Right lobe of liver (tissue), 6 donors: Measurements from ENCODE around the gene NCMAP. TPM values are rescaled to one million over a fixed set of nuclear protein-coding genes. Genes with fewer than 3 reads are reported as not detected.

Source experiments
- ATAC-seq, 4 donors: fragments of 200-7000 bp; cut with Tn5 transposase; one replicate each; pipeline ENCODE4 v1.9.1; 2020; ENCODE audit warnings: mild to moderate bottlenecking in 4 of 4, moderate library complexity in 4 of 4
- DNase-seq, 3 donors: peaks; one replicate each; pipeline ENCODE4 v3.0.0-alpha.2; 2020
- H3K27ac ChIP-seq, 3 donors: fragments of 200-600 bp; one replicate each; pipeline ENCODE4 v1.8.0; 2022
- H3K27me3 ChIP-seq, 2 donors: fragments of 200-600 bp; one replicate each; pipeline ENCODE4 v1.8.0; 2022
- H3K36me3 ChIP-seq, 4 donors: fragments of 200-600 bp; sonication (generic) in 1 of 4; one replicate each; pipeline versions ENCODE4 v1.5.1 to v1.8.0; 2017 to 2022; ENCODE audit warnings: control low read depth in 1 of 4
- H3K4me1 ChIP-seq, 4 donors: fragments of 200-600 bp; sonication (generic) in 1 of 4; one replicate each; pipeline versions ENCODE4 v1.5.1 to v1.8.0; 2017 to 2022; ENCODE audit warnings: control low read depth in 1 of 4
- H3K4me3 ChIP-seq, 3 donors: fragments of 200-600 bp; one replicate each; pipeline ENCODE4 v1.8.0; 2022
- H3K9me3 ChIP-seq, 4 donors: fragments of 200-600 bp; sonication (generic) in 1 of 4; one replicate each; pipeline versions ENCODE4 v1.5.1 to v1.8.0; 2017 to 2022; ENCODE audit warnings: control low read depth in 1 of 4
- POLR2A ChIP-seq: fragments of 450-650 bp; IDR thresholded peaks from one replicate; pipeline ENCODE4 v1.6.1; 2017; ENCODE audit warnings: antibody characterized with exemption, mild to moderate bottlenecking
- WGBS: methylation state at CpG from one replicate; pipeline ENCODE4 v1.1.6; 2018; ENCODE audit warnings: low coverage, low lambda C conversion rate; ENCODE audit not compliant: insufficient coverage; ENCODE audit errors: missing lambda C conversion rate; 5-methylcytosine and 5-hydroxymethylcytosine counted together
- intact Hi-C, 2 donors: fragments of 100-400 bp; cut with DNase I; formaldehyde crosslinking; loops; one replicate each; pipeline versions ENCODE4 v1.11.2 to v1.14.1; 2022
- total RNA-seq, 6 experiments: library from RNA; depleted of rRNA in 2 of 6; stranded (reverse); fragments of >200 nt in 2 of 6; fragmentation: NEBNext Ultra II Directional in 3 of 6; extraction: Animal tissue kit (Norgen Biotek cat#: 25700) in 3 of 6; gene quantifications; one replicate each; pipeline versions ENCODE4 v1.1.0 to v1.2.4, GENCODE V29; 2016 to 2023
- TF ChIP-seq, protein P1 (sequence below), 4 donors: fragments of 200-600 bp in 3 of 4; fragments of 450-650 bp in 1 of 4; IDR thresholded peaks; one replicate each; pipeline versions ENCODE4 v1.5.1 to v1.8.0; 2016 to 2022; ENCODE audit warnings: antibody characterized with exemption in 4 of 4, mild to moderate bottlenecking in 2 of 4
- donor health status: DM: no; HTN: yes; CAD: no.
- donor health status: DM: no; HTN: no; CAD: no.
- donor health status: DM: no; HTN: no; CAD: no.
- donor health status: DM: no; HTN: yes; CAD: no.
- donor health status: DM: no; HTN: yes; CAD: no.

NCMAP gene
- total RNA-seq, 6 experiments from 2014 or later, result 0.81 to 2.6 (median 0.99) TPM

DNA sequence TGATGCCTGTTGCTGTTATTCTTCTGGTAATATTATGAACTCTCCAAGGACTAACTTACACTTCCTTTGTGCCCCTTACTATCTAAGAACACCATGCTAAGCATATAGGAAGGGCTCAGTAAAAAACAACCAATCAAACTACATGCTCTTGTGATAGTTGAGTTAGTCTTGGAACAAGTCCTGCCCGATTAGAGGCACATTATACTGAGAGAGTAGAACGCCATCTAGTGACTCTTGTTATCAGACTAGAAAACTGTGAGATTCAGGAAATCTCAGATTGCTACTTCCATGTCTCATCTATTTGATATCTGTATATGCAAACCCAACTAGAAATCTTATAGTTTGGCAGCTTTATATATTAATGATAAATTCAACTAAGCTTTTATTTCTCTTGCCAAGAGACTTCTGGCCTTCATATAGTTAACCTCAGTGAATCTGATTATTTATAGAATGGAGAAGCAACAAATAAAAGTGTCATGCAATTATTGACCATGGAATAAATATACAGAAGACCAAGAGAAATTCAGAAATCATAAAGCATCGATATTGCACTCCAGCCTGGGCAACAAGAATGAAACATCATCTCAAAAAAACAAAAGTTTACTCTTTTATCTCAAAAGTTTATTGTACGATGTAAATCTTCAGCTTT, 79.4 kb downstream of the NCMAP start:
- no peak overlapping the region for H3K4me3 ChIP-seq
- H3K36me3 ChIP-seq, result no peaks in the 10 kb centered on the region
- peak; percentile 86 to 91 (median 88) for ATAC-seq
- no peak overlapping the region for H3K27ac ChIP-seq
- TF ChIP-seq, protein P1, sequence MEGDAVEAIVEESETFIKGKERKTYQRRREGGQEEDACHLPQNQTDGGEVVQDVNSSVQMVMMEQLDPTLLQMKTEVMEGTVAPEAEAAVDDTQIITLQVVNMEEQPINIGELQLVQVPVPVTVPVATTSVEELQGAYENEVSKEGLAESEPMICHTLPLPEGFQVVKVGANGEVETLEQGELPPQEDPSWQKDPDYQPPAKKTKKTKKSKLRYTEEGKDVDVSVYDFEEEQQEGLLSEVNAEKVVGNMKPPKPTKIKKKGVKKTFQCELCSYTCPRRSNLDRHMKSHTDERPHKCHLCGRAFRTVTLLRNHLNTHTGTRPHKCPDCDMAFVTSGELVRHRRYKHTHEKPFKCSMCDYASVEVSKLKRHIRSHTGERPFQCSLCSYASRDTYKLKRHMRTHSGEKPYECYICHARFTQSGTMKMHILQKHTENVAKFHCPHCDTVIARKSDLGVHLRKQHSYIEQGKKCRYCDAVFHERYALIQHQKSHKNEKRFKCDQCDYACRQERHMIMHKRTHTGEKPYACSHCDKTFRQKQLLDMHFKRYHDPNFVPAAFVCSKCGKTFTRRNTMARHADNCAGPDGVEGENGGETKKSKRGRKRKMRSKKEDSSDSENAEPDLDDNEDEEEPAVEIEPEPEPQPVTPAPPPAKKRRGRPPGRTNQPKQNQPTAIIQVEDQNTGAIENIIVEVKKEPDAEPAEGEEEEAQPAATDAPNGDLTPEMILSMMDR (IDR thresholded peaks at IDR 0.05), result peak; percentile 59 to 72 (median 64)
- TF ChIP-seq POLR2A, result no peak
- H3K27me3 ChIP-seq, result no peaks in the 10 kb centered on the region
- no peaks in the 10 kb centered on the region for H3K9me3 ChIP-seq
- DNase-seq, result no peak
- peaks cover 0 to 4% (median 0%) of the 10 kb centered on the region in 4 donors for H3K4me1 ChIP-seq
- WGBS, result 17% methylated on average over 4 of the region's 4 CpGs
- intact Hi-C loops, result loop anchor here in 1 of 2 donors (10.0 kb wide), 1 partner anchor 81 kb away; the partner anchor contains the start of gene NCMAP

DNA sequence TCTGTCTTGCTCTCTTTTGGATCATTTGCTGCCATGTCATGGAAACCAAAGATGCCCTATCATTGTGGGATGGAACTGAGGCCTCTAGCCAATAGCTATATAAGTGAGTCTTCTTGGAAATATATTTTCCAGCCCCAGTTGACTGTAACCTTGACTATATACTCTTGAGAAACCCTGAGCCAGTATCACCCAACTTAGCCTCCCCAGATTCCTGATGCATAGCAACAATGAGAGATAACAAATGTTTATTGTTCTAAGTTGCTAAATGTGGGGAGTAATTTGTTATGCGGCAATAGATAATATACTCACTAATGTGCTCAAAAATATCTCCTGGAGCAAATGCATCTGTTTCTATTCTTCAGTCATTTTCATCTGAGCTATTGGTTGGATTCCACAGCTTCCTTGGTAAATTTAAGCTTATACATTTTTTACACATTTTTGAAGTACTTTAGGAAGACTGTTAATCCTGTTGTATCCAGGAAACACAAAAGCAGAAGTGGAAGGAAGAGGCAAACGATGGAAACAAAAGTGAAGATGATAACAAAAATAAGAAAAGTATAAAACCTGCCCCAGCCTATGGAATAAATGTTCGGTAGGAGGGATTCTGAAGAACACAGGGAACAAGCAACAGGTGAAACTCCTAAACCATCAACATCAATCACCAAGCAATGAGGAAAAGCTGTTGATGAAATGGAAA, 80.9 kb downstream of the NCMAP start:
- intact Hi-C loops, result loop anchor here in 1 of 2 donors (10.0 kb wide), 1 partner anchor 82 kb away; the partner anchor contains the start of gene NCMAP
- H3K4me1 ChIP-seq, result peaks cover 0 to 12% (median 5%) of the 10 kb centered on the region in 4 donors
- WGBS, result 41% methylated on average over 3 of the region's 3 CpGs
- ATAC-seq, result no peak
- H3K27ac ChIP-seq, result no peak overlapping the region
- TF ChIP-seq POLR2A, result no peak
- TF ChIP-seq, protein P1 (IDR thresholded peaks at IDR 0.05), result no peak
- no peaks in the 10 kb centered on the region for H3K36me3 ChIP-seq
- no peak overlapping the region for H3K4me3 ChIP-seq
- H3K9me3 ChIP-seq, result no peaks in the 10 kb centered on the region
- DNase-seq, result no peak
- no peaks in the 10 kb centered on the region for H3K27me3 ChIP-seq

DNA sequence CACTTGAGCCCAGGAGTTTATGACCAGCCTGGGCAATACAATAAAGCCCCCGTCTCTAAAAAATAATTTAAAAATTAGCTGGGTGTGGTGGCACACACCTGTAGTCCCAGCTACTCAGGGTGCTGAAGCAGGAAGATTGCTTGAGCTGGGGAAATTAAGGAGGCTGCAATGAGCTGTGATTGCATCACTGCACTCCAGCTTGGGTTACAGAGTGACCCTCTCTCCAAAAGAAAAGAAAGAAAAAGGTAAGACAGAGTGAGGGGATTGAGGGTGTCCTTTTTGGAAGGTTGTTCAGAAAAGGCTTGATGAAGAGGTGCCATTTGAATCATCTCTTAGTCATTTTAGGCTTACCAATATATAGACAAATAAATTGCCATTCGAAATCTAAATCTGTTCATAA, 83.2 kb downstream of the NCMAP start:
- peaks cover 0 to 14% (median 6%) of the 10 kb centered on the region in 4 donors for H3K4me1 ChIP-seq
- TF ChIP-seq POLR2A, result no peak
- TF ChIP-seq, protein P1 (IDR thresholded peaks at IDR 0.05), result no peak
- intact Hi-C loops, result loop anchor here in 1 of 2 donors (10.0 kb wide), 1 partner anchor 84 kb away; the partner anchor contains the start of gene NCMAP
- no peak overlapping the region for H3K27ac ChIP-seq
- DNase-seq (no peak), ATAC-seq (no peak)
- no peaks in the 10 kb centered on the region for H3K27me3 ChIP-seq
- H3K36me3 ChIP-seq, result no peaks in the 10 kb centered on the region
- no peaks in the 10 kb centered on the region for H3K9me3 ChIP-seq
- H3K4me3 ChIP-seq, result no peak overlapping the region
- WGBS, result 100% methylated on average over 2 of the region's 2 CpGs

DNA sequence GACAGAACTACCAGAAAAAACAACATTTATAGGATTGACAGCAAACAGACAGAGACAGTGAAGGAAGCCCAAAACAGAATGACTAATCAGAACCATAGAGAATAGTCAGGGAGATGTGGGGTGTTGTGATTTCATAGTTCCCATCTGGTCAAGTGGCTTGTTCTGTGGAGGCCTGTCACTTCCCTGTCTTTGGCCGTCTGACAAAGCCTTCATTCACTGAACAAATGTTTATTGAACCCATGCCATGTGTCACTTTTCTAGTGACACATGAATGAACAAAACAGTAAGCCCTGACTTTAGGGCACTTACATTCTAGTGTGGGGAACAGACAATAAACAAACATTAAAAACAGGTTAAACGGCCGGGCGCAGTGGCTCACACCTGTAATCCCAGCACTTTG, 84.0 kb downstream of the NCMAP start:
- intact Hi-C loops, result loop anchor here in 1 of 2 donors (10.0 kb wide), 1 partner anchor 85 kb away; the partner anchor contains the start of gene NCMAP
- Histone ChIP-seq H3K9me3 (no peaks in the 10 kb centered on the region), H3K4me1 (peaks cover 0 to 21% (median 8%) of the 10 kb centered on the region in 4 donors), H3K27me3 (no peaks in the 10 kb centered on the region), H3K4me3 (no peak overlapping the region), H3K36me3 (no peaks in the 10 kb centered on the region), H3K27ac (no peak overlapping the region)
- WGBS, result 54% methylated on average over 4 of the region's 4 CpGs
- DNase-seq (no peak), ATAC-seq (no peak)
- TF ChIP-seq POLR2A, result no peak
- TF ChIP-seq, protein P1 (IDR thresholded peaks at IDR 0.05), result no peak
